DND-41 (cell line): ENCODE results near the gene ISX.

Source experiments
- CTCF ChIP-seq: IDR thresholded peaks from 2 replicates; pipeline ENCODE4 v1.5.1; 2012; ENCODE audit warnings: borderline replicate concordance, low read length, moderate library complexity, mild to moderate bottlenecking; ENCODE audit not compliant: poor library complexity, severe bottlenecking; ENCODE audit errors: extremely low read depth
- EZH2 ChIP-seq: IDR thresholded peaks from 3 replicates; pipeline ENCODE4 v1.6.1; 2012; ENCODE audit warnings: borderline replicate concordance, low read depth, mild to moderate bottlenecking, moderate library complexity, low read length, inconsistent platforms; ENCODE audit not compliant: severe bottlenecking

- no peak for TF ChIP-seq CTCF
- no peak for TF ChIP-seq EZH2
These were observed 775 bp upstream of the ISX start for GRCh38 chr22:35065183-35065582.
